Caco-2 (cell line): ENCODE data around the gene ENTPD2. TPM values are rescaled to one million over a fixed set of nuclear protein-coding genes. Genes with fewer than 3 reads are reported as not detected.

Source experiments
- BruUV-seq: library from RNA; stranded (reverse); fragments of 400-500 nt; replicated peaks from 2 replicates; lab custom pipeline; 2021; lab: Mats Ljungman, UMichigan
- CTCF ChIA-PET: fragments of 300-600 bp; sonication (Branson Sonifier 250); formaldehyde crosslinking; loops from one replicate; lab custom pipeline; 2022; ENCODE audit warnings: antibody characterized with exemption; lab: Charles Lee
- POLR2A ChIA-PET: fragments of 300-600 bp; sonication (Branson Sonifier 250); formaldehyde crosslinking; loops from one replicate; lab custom pipeline; 2022; ENCODE audit warnings: antibody characterized with exemption; lab: Charles Lee
- DNase-seq, 2 experiments: peaks; one replicate each; pipeline versions ENCODE4 v3.0.0 to v3.0.0-alpha.2; 2020 to 2022
- H3K27me3 ChIP-seq: replicated peaks from 2 replicates; pipeline ENCODE4 v1.6.0; 2011; ENCODE audit warnings: low read length; ENCODE audit not compliant: control insufficient read depth, insufficient read depth
- H3K36me3 ChIP-seq: 2 replicates; pipeline ENCODE4 v1.5.1; 2011; ENCODE audit warnings: low read length; ENCODE audit not compliant: control insufficient read depth, insufficient read depth
- H3K4me1 ChIP-seq: fragments of 250-450 bp; sonication (Bioruptor Pico); 2 replicates; pipeline ENCODE4 v1.5.1; 2020; ENCODE audit warnings: mild to moderate bottlenecking
- H3K4me3 ChIP-seq: 2 replicates; pipeline ENCODE4 v1.5.1; 2011; ENCODE audit warnings: low read depth, mild to moderate bottlenecking, control low read depth, low read length
- H3K9me3 ChIP-seq: fragments of 250-450 bp; sonication (Bioruptor Pico); 2 replicates; pipeline ENCODE4 v1.5.1; 2020; ENCODE audit warnings: mild to moderate bottlenecking, moderate library complexity
- H3K27ac Mint-ChIP-seq: one replicate; pipeline ENCODE4 v1.8.0; 2022; ENCODE audit warnings: mixed read lengths; ENCODE audit not compliant: unreplicated experiment
- H3K27me3 Mint-ChIP-seq: one replicate; pipeline ENCODE4 v1.8.0; 2022; ENCODE audit warnings: mixed read lengths; ENCODE audit not compliant: insufficient read depth, unreplicated experiment
- H3K36me3 Mint-ChIP-seq: one replicate; pipeline ENCODE4 v1.8.0; 2022; ENCODE audit warnings: mild to moderate bottlenecking, mixed read lengths; ENCODE audit not compliant: insufficient read depth, unreplicated experiment
- H3K4me1 Mint-ChIP-seq: one replicate; pipeline ENCODE4 v1.8.0; 2022; ENCODE audit warnings: low read depth, mixed read lengths; ENCODE audit not compliant: unreplicated experiment
- H3K4me3 Mint-ChIP-seq: one replicate; pipeline ENCODE4 v1.8.0; 2022; ENCODE audit warnings: mild to moderate bottlenecking, moderate library complexity, mixed read lengths; ENCODE audit not compliant: unreplicated experiment
- H3K9me3 Mint-ChIP-seq: one replicate; pipeline ENCODE4 v1.8.0; 2022; ENCODE audit warnings: mixed read lengths; ENCODE audit not compliant: unreplicated experiment
- intact Hi-C: fragments of 100-400 bp; cut with micrococcal nuclease; formaldehyde crosslinking; loops from one replicate; pipeline ENCODE4 v1.10.0; 2022; ENCODE audit not compliant: unreplicated experiment
- total RNA-seq: library from RNA; stranded (reverse); gene quantifications from 2 replicates; pipeline ENCODE4 v1.2.3, GENCODE V29; 2022
- TF ChIP-seq, protein P1 (sequence below), 2 experiments: fragments of 200-600 bp in 1 of 2; IDR thresholded peaks; 1 replicate in 1 of 2; 2 replicates in 1 of 2; pipeline versions ENCODE4 v1.5.1 to v1.8.0; 2011 to 2022; ENCODE audit warnings: antibody characterized with exemption in 1 of 2, control low read depth in 1 of 2, inconsistent platforms in 1 of 2, low read depth in 1 of 2, low read length in 1 of 2, mild to moderate bottlenecking in 1 of 2, moderate library complexity in 1 of 2; ENCODE audit not compliant: insufficient read depth in 1 of 2, severe bottlenecking in 1 of 2, unreplicated experiment in 1 of 2

The ENTPD2 gene
- total RNA-seq, 1 experiment from 2014 or later = 2.9 TPM

DNA sequence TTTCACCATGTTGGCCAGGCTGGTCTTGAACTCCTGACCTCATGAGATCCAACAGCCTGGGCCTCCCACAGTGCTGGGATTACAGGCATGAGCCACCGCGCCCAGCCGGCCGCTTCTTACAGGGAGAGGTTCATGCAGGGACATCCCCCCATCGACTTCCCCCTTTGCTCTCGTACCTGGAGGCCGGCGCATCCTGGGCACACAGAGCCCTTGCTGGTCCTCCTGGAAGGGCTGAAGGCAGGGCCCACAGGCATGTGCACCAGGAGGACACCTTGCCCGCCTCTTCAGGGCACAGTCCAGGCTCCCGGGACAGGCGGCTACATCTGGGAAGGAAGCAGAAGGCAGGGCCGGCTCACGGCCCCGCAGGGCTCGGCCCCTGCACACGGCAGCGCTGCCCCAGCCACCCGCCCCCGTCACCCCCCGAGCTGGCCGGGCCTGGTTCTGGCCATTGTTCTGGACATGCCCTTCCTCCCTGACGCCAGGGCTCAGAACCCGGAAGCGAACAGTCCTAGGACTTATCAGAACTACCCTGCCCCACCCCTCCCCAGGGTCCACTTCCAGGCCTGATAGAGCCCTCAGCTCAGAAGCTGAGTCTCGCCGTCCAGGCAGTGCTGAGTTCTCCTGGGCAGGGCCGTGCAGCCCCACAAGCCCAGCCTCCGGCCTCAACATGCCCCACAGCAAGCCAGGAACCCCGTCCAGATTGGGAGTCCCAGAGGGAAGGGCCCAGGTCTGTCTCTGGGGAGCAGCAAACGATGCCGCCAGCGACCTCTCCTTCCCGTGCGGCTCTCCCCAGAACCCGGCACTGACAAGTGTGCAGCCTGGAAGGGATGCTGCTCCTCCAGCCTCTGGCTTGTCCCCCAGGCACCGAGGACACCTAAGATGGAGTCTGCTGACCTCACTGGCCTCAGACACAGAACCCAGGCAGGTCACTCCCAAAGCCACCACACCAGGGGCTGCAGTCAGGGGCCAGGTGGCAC lies 10.8 kb downstream of the ENTPD2 start:
- H3K9me3 ChIP-seq = no peaks in the 10 kb centered on the region
- DNase-seq = no peak
- Mint-ChIP-seq H3K27ac (no peak overlapping the region), H3K4me3 (no peak overlapping the region), H3K36me3 (peaks cover 10% of the 10 kb centered on the region), H3K9me3 (no peaks in the 10 kb centered on the region), H3K27me3 (no peaks in the 10 kb centered on the region), H3K4me1 (no peaks in the 10 kb centered on the region)
- POLR2A ChIA-PET = no interaction called here
- TF ChIP-seq, protein P1, sequence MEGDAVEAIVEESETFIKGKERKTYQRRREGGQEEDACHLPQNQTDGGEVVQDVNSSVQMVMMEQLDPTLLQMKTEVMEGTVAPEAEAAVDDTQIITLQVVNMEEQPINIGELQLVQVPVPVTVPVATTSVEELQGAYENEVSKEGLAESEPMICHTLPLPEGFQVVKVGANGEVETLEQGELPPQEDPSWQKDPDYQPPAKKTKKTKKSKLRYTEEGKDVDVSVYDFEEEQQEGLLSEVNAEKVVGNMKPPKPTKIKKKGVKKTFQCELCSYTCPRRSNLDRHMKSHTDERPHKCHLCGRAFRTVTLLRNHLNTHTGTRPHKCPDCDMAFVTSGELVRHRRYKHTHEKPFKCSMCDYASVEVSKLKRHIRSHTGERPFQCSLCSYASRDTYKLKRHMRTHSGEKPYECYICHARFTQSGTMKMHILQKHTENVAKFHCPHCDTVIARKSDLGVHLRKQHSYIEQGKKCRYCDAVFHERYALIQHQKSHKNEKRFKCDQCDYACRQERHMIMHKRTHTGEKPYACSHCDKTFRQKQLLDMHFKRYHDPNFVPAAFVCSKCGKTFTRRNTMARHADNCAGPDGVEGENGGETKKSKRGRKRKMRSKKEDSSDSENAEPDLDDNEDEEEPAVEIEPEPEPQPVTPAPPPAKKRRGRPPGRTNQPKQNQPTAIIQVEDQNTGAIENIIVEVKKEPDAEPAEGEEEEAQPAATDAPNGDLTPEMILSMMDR (IDR thresholded peaks at IDR 0.05; ENCODE audit: insufficient read depth in 1 of 2, low read depth in 1 of 2, low read length in 1 of 2, severe bottlenecking in 1 of 2, unreplicated experiment in 1 of 2) = no peak
- H3K4me1 ChIP-seq = 0 out of 2 replicates have a peak, but pooled peaks cover 5% of the 10 kb centered on the region
- BruUV-seq = no TSS peak
- H3K4me3 ChIP-seq = no peak overlapping the region
- no peaks in the 10 kb centered on the region for H3K36me3 ChIP-seq
- intact Hi-C loops = no loop called here
- no peaks in the 10 kb centered on the region for H3K27me3 ChIP-seq
- CTCF ChIA-PET = interaction anchor here (0.6 kb wide), 1 partner anchor 196 kb away, joined by 4 read pairs; no protein-coding TSS in a partner anchor

DNA sequence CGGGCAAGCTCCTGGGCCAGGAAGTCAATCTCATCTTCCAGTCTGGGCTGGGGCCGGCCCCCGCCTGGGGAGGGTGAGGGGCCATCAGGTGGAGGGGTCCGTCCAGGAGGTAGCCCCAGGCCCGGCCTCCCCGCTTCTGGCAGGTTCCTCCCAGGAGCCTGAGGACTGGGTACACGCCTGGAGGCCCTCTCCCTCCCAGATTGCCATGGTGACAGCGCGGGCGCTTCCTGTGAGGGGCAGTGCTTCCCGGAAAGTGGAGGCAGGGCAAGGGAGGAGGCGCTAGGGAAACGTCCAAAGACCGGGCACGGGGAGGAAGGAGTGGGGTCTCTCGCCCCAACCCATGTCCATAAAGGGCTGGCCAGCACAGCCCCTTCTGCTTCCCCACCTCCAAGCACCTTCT lies 12.7 kb downstream of the ENTPD2 start:
- Mint-ChIP-seq H3K27ac (no peak overlapping the region), H3K9me3 (no peaks in the 10 kb centered on the region), H3K36me3 (peaks cover 11% of the 10 kb centered on the region), H3K27me3 (no peaks in the 10 kb centered on the region), H3K4me3 (no peak overlapping the region), H3K4me1 (no peaks in the 10 kb centered on the region)
- H3K4me1 ChIP-seq = 0 out of 2 replicates have a peak, but pooled peaks cover 5% of the 10 kb centered on the region
- intact Hi-C loops = no loop called here
- no peaks in the 10 kb centered on the region for H3K9me3 ChIP-seq
- H3K27me3 ChIP-seq = no peaks in the 10 kb centered on the region
- H3K36me3 ChIP-seq = no peaks in the 10 kb centered on the region
- no TSS peak for BruUV-seq
- CTCF ChIA-PET = no interaction called here
- H3K4me3 ChIP-seq = no peak overlapping the region
- no peak for DNase-seq
- POLR2A ChIA-PET = no interaction called here
- TF ChIP-seq, protein P1 (IDR thresholded peaks at IDR 0.05; ENCODE audit: insufficient read depth in 1 of 2, low read depth in 1 of 2, low read length in 1 of 2, severe bottlenecking in 1 of 2, unreplicated experiment in 1 of 2) = no peak

DNA sequence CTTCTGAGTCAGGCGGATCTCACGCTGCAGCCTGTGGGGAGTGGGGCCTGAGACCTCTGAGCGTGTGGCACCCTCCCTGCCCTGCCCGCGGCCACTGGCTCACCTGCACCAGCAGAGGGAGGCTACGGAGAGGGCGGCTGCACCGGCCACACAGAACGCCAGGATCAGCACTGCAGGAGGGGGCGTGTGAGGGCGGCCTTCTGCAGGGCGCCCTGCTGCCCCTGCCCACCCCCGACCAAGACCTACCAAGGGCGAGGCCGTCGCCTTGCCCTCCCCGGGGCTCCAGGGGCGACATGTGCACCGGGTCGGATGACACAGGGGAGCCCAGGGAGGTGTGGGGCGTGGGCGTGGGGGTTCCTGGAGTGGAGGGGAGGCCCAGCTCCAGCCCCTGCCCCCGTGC lies 13.3 kb downstream of the ENTPD2 start:
- intact Hi-C loops = no loop called here
- Mint-ChIP-seq H3K4me3 (no peak overlapping the region), H3K36me3 (peaks cover 11% of the 10 kb centered on the region), H3K4me1 (no peaks in the 10 kb centered on the region), H3K27ac (no peak overlapping the region), H3K27me3 (no peaks in the 10 kb centered on the region), H3K9me3 (no peaks in the 10 kb centered on the region)
- ChIA-PET CTCF (no interaction called here), POLR2A (no interaction called here)
- Histone ChIP-seq H3K36me3 (no peaks in the 10 kb centered on the region), H3K27me3 (no peaks in the 10 kb centered on the region), H3K4me3 (no peak overlapping the region), H3K9me3 (no peaks in the 10 kb centered on the region), H3K4me1 (0 out of 2 replicates have a peak, but pooled peaks cover 5% of the 10 kb centered on the region)
- no peak for DNase-seq
- BruUV-seq = no TSS peak
- TF ChIP-seq, protein P1 (IDR thresholded peaks at IDR 0.05; ENCODE audit: insufficient read depth in 1 of 2, low read depth in 1 of 2, low read length in 1 of 2, severe bottlenecking in 1 of 2, unreplicated experiment in 1 of 2) = no peak
